Vagina (tissue), 2 donors: ENCODE results near the gene MID1.

Experiments
- CTCF ChIP-seq, 3 experiments: fragments of 450-650 bp in 2 of 3; fragments of 200-600 bp in 1 of 3; sonication (generic) in 1 of 3; IDR thresholded peaks; one replicate each; pipeline ENCODE4 v1.5.1; 2017 to 2019; ENCODE audit warnings: antibody characterized with exemption in 3 of 3, mild to moderate bottlenecking in 2 of 3, moderate library complexity in 2 of 3
- POLR2A ChIP-seq, 2 donors: fragments of 450-650 bp; IDR thresholded peaks; one replicate each; pipeline ENCODE4 v1.6.1; 2017; ENCODE audit warnings: antibody characterized with exemption in 2 of 2, mild to moderate bottlenecking in 2 of 2, moderate library complexity in 2 of 2
- POLR2AphosphoS5 ChIP-seq, 2 donors: sonication (generic); formaldehyde crosslinking; IDR thresholded peaks; one replicate each; pipeline ENCODE4 v1.9.0; 2017; ENCODE audit warnings: antibody characterized with exemption in 2 of 2, mild to moderate bottlenecking in 2 of 2, low read depth in 1 of 2; ENCODE audit not compliant: insufficient read depth in 1 of 2

GRCh38 chrX:10619425-10620046 lies 849 bp downstream of the MID1 start:
- TF ChIP-seq POLR2A (IDR thresholded peaks at IDR 0.05) (no peak), CTCF (IDR thresholded peaks at IDR 0.05) (no peak), POLR2AphosphoS5 (IDR thresholded peaks at IDR 0.05; ENCODE audit: insufficient read depth in 1 of 2, low read depth in 1 of 2) (no peak)
